Suprapubic skin (tissue), 4 donors: Measurements from ENCODE around the gene CCL16.

Experiments
- CTCF ChIP-seq, 2 donors: fragments of 200-600 bp in 1 of 2; fragments of 450-650 bp in 1 of 2; sonication (generic) in 1 of 2; IDR thresholded peaks; one replicate each; pipeline ENCODE4 v1.5.1; 2016 to 2019; ENCODE audit warnings: antibody characterized with exemption in 2 of 2, mild to moderate bottlenecking in 1 of 2, moderate library complexity in 1 of 2
- POLR2A ChIP-seq, 2 donors: fragments of 450-650 bp; IDR thresholded peaks; one replicate each; pipeline ENCODE4 v1.6.1; 2017; ENCODE audit warnings: antibody characterized with exemption in 2 of 2, mild to moderate bottlenecking in 2 of 2, moderate library complexity in 2 of 2
- POLR2AphosphoS5 ChIP-seq, 3 donors: sonication (generic); formaldehyde crosslinking; IDR thresholded peaks; one replicate each; pipeline ENCODE4 v1.6.1; 2017; ENCODE audit warnings: antibody characterized with exemption in 3 of 3

GRCh38 chr17:36000732-36001109 is 19.4 kb upstream of the CCL16 start:
- TF ChIP-seq CTCF (IDR thresholded peaks at IDR 0.05) (no peak), POLR2AphosphoS5 (IDR thresholded peaks at IDR 0.05) (no peak), POLR2A (IDR thresholded peaks at IDR 0.05) (no peak)
